Kidney (tissue), 14 donors: Measurements from ENCODE around the gene TIMP1. TPM values are rescaled to one million over a fixed set of nuclear protein-coding genes. Genes with fewer than 3 reads are reported as not detected.

Experiments
- DNase-seq, 5 donors: peaks; one replicate each; pipeline ENCODE4 v3.0.0-alpha.2; 2013 to 2020
- FAIRE-seq: peaks from 2 replicates; lab custom pipeline; 2012; peaks lifted over from hg19 to GRCh38; lab: Jason Lieb, UNC
- H3K27ac ChIP-seq, 2 donors: one replicate each; pipeline ENCODE4 v1.7.0; 2013; ENCODE audit warnings: low read depth in 2 of 2, low read length in 2 of 2, inconsistent platforms in 1 of 2
- H3K27me3 ChIP-seq: one replicate; pipeline ENCODE4 v1.7.1; 2013; ENCODE audit warnings: low read length, inconsistent platforms; ENCODE audit not compliant: control insufficient read depth, insufficient read depth
- H3K36me3 ChIP-seq, 3 donors: one replicate each; pipeline versions ENCODE4 v1.7.0 to v1.7.1; 2013; ENCODE audit warnings: low read length in 3 of 3, control low read depth in 1 of 3, inconsistent platforms in 1 of 3; ENCODE audit not compliant: insufficient read depth in 3 of 3, control insufficient read depth in 2 of 3
- H3K4me1 ChIP-seq, 3 donors: one replicate each; pipeline versions ENCODE4 v1.7.0 to v1.7.1; 2013; ENCODE audit warnings: low read length in 3 of 3, inconsistent platforms in 1 of 3, low read depth in 1 of 3; ENCODE audit not compliant: control insufficient read depth in 2 of 3, insufficient read depth in 2 of 3
- H3K4me3 ChIP-seq, 3 donors: one replicate each; pipeline versions ENCODE4 v1.7.0 to v1.8.1; 2013; ENCODE audit warnings: low read length in 3 of 3, control low read depth in 1 of 3, inconsistent platforms in 1 of 3
- H3K9ac ChIP-seq, 3 donors: one replicate each; pipeline versions ENCODE4 v1.7.0 to v1.7.1; 2013; ENCODE audit warnings: low read length in 3 of 3, control low read depth in 1 of 3, inconsistent platforms in 1 of 3
- H3K9me3 ChIP-seq, 3 donors: one replicate each; pipeline versions ENCODE4 v1.7.0 to v1.7.1; 2013; ENCODE audit warnings: low read length in 3 of 3, control low read depth in 1 of 3, inconsistent platforms in 1 of 3; ENCODE audit not compliant: control insufficient read depth in 2 of 3, insufficient read depth in 1 of 3
- CTCF ChIP-seq: IDR thresholded peaks from 3 replicates; pipeline ENCODE4 v1.5.1; 2012; ENCODE audit warnings: mild to moderate bottlenecking, moderate library complexity, borderline replicate concordance; ENCODE audit not compliant: insufficient read depth; ENCODE audit errors: extremely low read depth
- intact Hi-C: fragments of 100-400 bp; cut with DNase I; formaldehyde crosslinking; loops from one replicate; pipeline ENCODE4 v1.11.1; 2022
- polyA plus RNA-seq: library from polyadenylated mRNA; stranded (reverse); fragments of 350-450 nt; fragmentation: Illumina TruSeq; extraction: RNeasy Lipid Tissue Mini Kit (QIAGEN cat#74804); gene quantifications from one replicate; pipeline ENCODE4 v1.2.3, GENCODE V29; 2014; ENCODE audit warnings: low read depth, low replicate concordance; ENCODE audit not compliant: insufficient read depth
- total RNA-seq: library from RNA; stranded (reverse); fragmentation: NEBNext Ultra II Directional; extraction: Animal tissue kit (Norgen Biotek cat#: 25700); gene quantifications from one replicate; pipeline ENCODE4 v1.2.1, GENCODE V29; 2021
- donor health status: control.
- donor health status: control.
- donor health status: control.
- donor health status: control.
- donor health status: control.
- donor health status: DM: yes; HTN: yes; CAD: no.
- donor health status: Normal renal cell carcinoma (clear cell type).

Gene TIMP1
- total and polyA plus RNA-seq, 2 donors from 2014 or later, result 382 to 551 TPM

GRCh38 chrX:47605024-47605423, 22.8 kb downstream of the TIMP1 start:
- Histone ChIP-seq H3K27me3 (no peaks in the 10 kb centered on the region), H3K9me3 (no peaks in the 10 kb centered on the region), H3K9ac (no peak overlapping the region), H3K36me3 (no peaks in the 10 kb centered on the region), H3K27ac (no peak overlapping the region), H3K4me3 (no peak overlapping the region), H3K4me1 (no peaks in the 10 kb centered on the region)
- no peak for TF ChIP-seq CTCF
- FAIRE-seq (no peak), DNase-seq (no peak)
- intact Hi-C loops, result no loop called here

- FAIRE-seq, result no peak
- H3K4me1 ChIP-seq, result no peaks in the 10 kb centered on the region
- intact Hi-C loops, result no loop called here
- H3K36me3 ChIP-seq, result no peaks in the 10 kb centered on the region
- H3K9me3 ChIP-seq, result no peaks in the 10 kb centered on the region
- no peak for TF ChIP-seq CTCF
- H3K4me3 ChIP-seq, result no peak overlapping the region
- H3K27me3 ChIP-seq, result no peaks in the 10 kb centered on the region
- no peak for DNase-seq
- H3K9ac ChIP-seq, result no peak overlapping the region
- no peak overlapping the region for H3K27ac ChIP-seq
These were observed 24.9 kb downstream of the TIMP1 start for GRCh38 chrX:47607091-47607490.

- DNase-seq, result peak in 3 of 5 donors; percentile 24 to 43 (median 39)
- FAIRE-seq, result no peak
- TF ChIP-seq CTCF, result no peak
- H3K36me3 ChIP-seq, result no peaks in the 10 kb centered on the region
- H3K27me3 ChIP-seq, result no peaks in the 10 kb centered on the region
- H3K4me3 ChIP-seq, result no peak overlapping the region
- H3K4me1 ChIP-seq, result no peaks in the 10 kb centered on the region
- H3K9ac ChIP-seq, result no peak overlapping the region
- H3K27ac ChIP-seq, result no peak overlapping the region
- intact Hi-C loops, result no loop called here
- no peaks in the 10 kb centered on the region for H3K9me3 ChIP-seq
These were observed 26.0 kb downstream of the TIMP1 start for GRCh38 chrX:47608130-47608810.

GRCh38 chrX:47610511-47610910, 28.3 kb downstream of the TIMP1 start:
- TF ChIP-seq CTCF, result no peak
- Histone ChIP-seq H3K4me1 (no peaks in the 10 kb centered on the region), H3K9me3 (no peaks in the 10 kb centered on the region), H3K9ac (no peak overlapping the region), H3K4me3 (no peak overlapping the region), H3K27ac (no peak overlapping the region), H3K36me3 (no peaks in the 10 kb centered on the region), H3K27me3 (no peaks in the 10 kb centered on the region)
- FAIRE-seq (no peak), DNase-seq (no peak)
- intact Hi-C loops, result no loop called here
